DMS153 treated with DMSO at 0.1 percent for 48 hours (cell line): ENCODE data around the gene FMN1.
A peak's percentile ranks its signal among the peaks of the same experiment; 100 is the strongest.

Source experiments
- DNase-seq: peaks from one replicate; lab custom pipeline; 2025; ENCODE audit not compliant: unreplicated experiment; lab: John Stamatoyannopoulos, UW

The FMN1 gene

GRCh38 chr15:32743411-32744140 lies 450.9 kb downstream of the FMN1 start:
- DNase-seq = no peak

GRCh38 chr15:32739522-32740063 lies 454.9 kb downstream of the FMN1 start:
- no peak for DNase-seq

DNA sequence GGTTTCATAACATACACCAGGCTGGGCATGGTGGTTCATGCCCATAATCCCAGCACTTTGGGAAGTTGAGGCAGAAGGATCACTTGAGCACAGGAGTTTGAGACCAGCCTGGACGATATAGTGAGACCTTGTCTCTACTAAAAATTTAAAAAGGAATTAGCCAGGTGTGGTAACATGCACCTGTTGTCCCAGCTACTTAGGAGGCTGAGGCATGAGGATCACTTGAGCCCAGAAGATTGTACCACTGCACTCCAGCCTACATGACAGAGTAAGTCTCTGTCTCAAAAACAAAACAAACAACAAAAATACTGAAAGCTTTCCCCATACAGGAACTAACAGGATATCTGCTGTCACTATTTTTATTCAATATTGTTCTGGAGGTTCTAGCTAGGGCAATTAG lies 455.8 kb downstream of the FMN1 start:
- DNase-seq = no peak

- DNase-seq = no peak
Observed at GRCh38 chr15:32737304-32737703, 457.2 kb downstream of the FMN1 start.

GRCh38 chr15:32736701-32737061 lies 457.8 kb downstream of the FMN1 start:
- DNase-seq = no peak

GRCh38 chr15:32735989-32736700 lies 458.4 kb downstream of the FMN1 start:
- no peak for DNase-seq

DNA sequence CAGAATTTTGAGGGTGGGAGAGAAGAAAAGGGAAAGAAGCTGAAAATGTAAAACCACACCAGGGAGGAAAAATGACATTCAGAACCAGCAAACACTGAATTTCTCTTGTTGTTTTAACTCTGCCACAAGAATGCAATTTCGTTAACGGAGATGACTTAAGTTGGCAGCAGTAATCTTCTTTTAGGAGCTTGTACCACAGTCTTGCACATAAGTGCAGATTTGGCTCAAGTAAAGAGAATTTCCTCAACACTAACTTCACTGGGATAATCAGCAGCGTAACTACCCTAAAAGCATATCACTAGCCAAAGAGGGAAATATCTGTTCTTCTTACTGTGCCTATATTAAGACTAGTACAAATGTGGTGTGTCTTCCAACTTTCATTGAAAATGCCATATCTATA lies 461.2 kb downstream of the FMN1 start:
- DNase-seq = no peak

GRCh38 chr15:32732574-32733157 lies 461.8 kb downstream of the FMN1 start:
- DNase-seq = no peak

GRCh38 chr15:32730677-32731654 lies 463.5 kb downstream of the FMN1 start:
- DNase-seq = peak; percentile 46

DNA sequence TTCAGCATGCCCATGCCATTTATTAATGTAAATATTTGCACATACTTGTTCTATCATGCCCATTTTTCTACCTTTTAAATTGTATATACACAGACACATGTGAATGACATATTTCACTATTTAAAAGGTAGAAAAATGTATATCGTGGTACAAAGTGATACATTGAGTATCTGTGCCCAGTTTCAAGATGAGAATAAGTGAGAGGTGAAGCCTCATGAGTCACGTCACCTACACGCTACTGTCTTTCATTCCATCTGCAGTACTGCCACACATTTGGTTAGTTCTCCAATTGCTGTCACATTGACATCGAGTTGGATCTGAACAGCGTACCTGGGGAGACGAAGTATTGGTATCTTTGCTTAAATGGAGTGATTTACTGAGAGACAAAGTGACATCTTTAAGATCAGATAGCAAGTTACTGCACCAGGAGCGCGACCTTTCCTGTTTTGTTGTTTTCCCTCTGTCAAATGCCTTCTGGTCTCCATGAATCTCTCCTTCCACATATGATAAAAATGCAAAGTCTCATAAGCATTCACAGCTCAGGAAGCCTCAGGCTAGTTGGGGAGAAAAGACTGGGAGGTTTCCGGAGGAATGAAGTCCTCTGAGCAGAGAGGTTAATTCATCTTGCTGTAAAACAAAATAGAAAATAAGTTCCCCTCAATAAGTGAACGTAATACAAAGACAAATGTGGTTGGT lies 464.7 kb downstream of the FMN1 start:
- DNase-seq = no peak

DNA sequence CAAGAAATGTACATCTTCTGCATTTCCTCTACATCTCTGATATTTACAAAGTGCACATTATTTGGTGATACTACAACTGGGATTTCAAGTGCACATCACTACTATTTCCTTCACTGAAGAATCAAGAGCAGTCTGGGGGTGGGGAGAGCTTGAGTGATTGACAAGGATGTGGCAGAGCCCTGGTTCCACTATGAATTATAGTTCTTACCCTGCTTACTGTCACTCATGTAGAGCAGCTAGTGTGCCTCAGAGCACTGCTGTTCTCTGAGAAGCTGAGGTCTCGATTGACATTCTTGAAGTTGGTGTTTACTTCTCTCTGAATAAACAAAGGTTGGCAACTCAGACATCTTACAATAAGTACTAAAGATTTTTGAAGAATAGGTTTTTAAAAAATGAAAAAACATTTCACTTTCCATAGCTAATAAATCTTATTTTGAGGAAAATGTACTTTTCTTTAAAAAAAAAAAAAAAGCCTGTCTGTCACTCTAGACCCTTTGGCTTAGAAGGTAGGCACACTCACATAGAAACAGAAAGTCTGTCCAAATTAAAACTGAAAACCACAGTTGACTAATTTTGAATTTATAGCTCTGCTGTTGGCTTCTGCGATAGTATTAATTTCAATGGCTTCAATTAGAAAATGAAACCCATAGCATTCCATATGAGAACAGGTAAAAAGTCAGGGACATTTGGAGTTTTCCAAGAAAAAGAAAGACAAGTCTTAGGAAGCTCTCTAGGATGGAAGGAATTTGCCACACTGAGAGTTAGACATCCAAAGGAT lies 471.2 kb downstream of the FMN1 start:
- DNase-seq = no peak

DNA sequence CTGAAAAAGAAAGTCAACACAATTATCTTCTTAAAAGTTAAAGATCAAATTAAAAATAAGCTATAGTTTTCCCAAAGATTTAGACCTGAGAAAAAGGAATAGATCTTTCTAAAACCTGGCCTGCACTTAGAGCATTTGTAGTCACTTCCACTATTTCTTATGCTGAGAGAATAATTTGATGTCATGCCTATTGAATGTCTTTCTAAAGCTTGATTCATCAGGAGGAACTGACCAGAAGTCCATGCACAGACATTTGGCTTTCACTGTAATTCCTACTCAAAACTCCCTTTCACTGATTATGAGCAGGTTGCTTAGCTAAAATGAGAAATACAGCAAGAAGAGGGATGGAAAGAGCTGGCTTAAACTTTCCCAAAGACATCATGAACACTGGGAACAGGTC lies 472.4 kb downstream of the FMN1 start:
- no peak for DNase-seq

- no peak for DNase-seq
Observed at GRCh38 chr15:32721596-32721995, 472.9 kb downstream of the FMN1 start.

DNA sequence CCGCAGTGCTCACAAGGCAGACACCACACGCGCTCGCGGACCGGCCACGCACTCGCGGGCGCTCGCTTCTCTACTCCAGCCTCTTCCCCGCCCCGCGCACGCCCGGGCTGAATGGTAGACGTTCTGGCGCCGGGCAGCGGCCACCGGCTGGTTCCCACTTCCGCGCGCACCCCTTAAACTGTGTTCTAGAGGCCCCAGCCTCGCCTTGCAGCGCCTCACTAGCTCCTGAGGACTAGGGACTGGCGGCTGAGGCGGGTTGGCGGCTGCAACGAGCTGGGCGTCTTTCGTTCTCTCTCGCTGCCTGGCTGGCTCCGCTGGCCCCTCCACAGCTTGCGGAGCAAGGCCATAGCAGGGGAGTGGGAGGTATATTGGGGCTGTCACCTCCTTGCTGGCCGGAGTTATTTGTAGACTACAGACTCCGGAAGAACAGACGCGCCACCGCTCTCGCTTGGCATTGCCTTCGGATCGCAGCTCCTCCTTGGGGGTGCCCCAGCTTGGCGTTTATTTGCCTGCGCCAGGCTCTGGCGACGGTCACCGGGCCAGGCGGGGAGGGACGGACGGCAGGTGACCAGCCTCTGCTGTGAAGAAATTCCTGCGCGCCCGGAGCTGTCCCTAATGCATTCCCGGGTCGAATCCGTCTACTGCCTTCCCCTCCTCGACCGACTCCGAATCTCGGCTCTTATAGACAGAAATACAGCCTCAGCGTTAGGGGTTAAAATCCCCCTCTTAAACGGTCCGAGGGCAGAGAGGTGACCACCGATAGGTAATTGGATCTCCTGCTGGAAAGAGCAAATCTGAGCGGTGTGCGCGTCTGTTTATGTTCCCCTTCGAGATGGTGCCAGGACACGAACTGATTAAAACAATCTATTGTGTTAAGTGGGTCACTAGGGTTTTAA lies 475.4 kb downstream of the FMN1 start:
- no peak for DNase-seq

GRCh38 chr15:32718227-32718820 lies 476.2 kb downstream of the FMN1 start:
- no peak for DNase-seq

GRCh38 chr15:32717426-32718226 lies 476.9 kb downstream of the FMN1 start, which contains the start of gene GREM1:
TSS of gene GREM1 (plus strand) at chr15:32718004. CDS start at chr15:32730691, 12,687 bp downstream.
- DNase-seq = no peak

DNA sequence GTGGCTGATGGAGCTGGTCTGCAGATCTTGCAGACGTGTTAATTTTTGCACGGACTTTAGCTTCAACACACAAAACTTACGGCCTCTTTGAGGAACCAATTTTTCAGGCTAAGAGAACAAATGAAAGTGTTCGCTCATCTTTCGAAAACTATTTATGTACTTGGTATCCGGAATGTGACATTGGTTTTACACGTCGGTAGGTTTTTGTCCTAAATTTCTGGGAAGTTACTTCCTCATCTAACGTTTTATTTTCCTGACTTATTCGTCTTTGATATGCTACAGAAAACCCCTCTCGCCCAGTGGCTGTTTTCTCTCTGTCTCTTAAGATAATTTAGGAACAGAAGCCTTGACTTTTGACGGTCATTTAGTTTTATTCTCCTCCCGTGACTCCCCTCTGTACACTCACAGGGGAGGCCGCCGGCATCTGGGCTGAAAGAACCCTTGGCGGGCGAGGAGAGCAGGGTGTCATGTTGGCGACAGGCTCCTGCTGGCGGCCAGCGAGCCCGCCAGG lies 477.5 kb downstream of the FMN1 start:
- no peak for DNase-seq
